ENCODE data around the gene TGIF1. TPM values are rescaled to one million over a fixed set of nuclear protein-coding genes. Genes with fewer than 3 reads are reported as not detected.

TGIF1 gene
- total and polyA plus RNA-seq, 9 of the 15 experiments (the other 6 are each of a cell fraction or from before 2014, with no cell fraction given), result 16.1 to 77.7 (median 44.6) TPM

- TF ChIP-seq SRF (CRISPR knock-in tag; IDR thresholded peaks at IDR 0.05) (peak in 1 of 2 experiments; percentile 50; a peak in 1 of 4 replicates), CBX1 (IDR thresholded peaks at IDR 0.05; ENCODE audit: low read depth) (peak; percentile 73; the same call in 1 of the 2 replicates), CHD1 (IDR thresholded peaks at IDR 0.05; ENCODE audit: low read length) (peak; percentile 96), RBBP5 (IDR thresholded peaks at IDR 0.05; ENCODE audit: borderline replicate concordance, insufficient read depth, low read length, poor library complexity, severe bottlenecking) (peak; percentile 64), ADNP (tag; IDR thresholded peaks at IDR 0.05) (no peak), MITF (IDR thresholded peaks at IDR 0.05) (no peak), ZNF197 (CRISPR knock-in tag; IDR thresholded peaks at IDR 0.05; ENCODE audit: low read depth) (no peak), HSF4 (CRISPR knock-in tag; IDR thresholded peaks at IDR 0.05; ENCODE audit: borderline replicate concordance) (no peak), ZNF431 (CRISPR knock-in tag; IDR thresholded peaks at IDR 0.05) (peak; percentile 65), KDM2B (CRISPR knock-in tag; IDR thresholded peaks at IDR 0.05) (0 out of 2 replicates have a peak, but pooled peaks have one; percentile 12), ZNF766 (CRISPR knock-in tag; conservative IDR thresholded peaks at IDR 0.05) (no peak), ZNF347 (CRISPR knock-in tag; IDR thresholded peaks at IDR 0.05; ENCODE audit: low read depth) (no peak), NCOA2 (IDR thresholded peaks at IDR 0.05; ENCODE audit: partially characterized antibody in 2 of 2) (no peak), KLF13 (tag; IDR thresholded peaks at IDR 0.05; ENCODE audit: borderline replicate concordance, low read depth) (no peak)
- TF ChIP-seq, protein P1, sequence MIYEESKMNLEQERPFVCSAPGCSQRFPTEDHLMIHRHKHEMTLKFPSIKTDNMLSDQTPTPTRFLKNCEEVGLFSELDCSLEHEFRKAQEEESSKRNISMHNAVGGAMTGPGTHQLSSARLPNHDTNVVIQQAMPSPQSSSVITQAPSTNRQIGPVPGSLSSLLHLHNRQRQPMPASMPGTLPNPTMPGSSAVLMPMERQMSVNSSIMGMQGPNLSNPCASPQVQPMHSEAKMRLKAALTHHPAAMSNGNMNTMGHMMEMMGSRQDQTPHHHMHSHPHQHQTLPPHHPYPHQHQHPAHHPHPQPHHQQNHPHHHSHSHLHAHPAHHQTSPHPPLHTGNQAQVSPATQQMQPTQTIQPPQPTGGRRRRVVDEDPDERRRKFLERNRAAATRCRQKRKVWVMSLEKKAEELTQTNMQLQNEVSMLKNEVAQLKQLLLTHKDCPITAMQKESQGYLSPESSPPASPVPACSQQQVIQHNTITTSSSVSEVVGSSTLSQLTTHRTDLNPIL (CRISPR knock-in tag; IDR thresholded peaks at IDR 0.05), result peak; percentile 65; the same call in 1 of the 2 replicates
- TF ChIP-seq, protein P2, sequence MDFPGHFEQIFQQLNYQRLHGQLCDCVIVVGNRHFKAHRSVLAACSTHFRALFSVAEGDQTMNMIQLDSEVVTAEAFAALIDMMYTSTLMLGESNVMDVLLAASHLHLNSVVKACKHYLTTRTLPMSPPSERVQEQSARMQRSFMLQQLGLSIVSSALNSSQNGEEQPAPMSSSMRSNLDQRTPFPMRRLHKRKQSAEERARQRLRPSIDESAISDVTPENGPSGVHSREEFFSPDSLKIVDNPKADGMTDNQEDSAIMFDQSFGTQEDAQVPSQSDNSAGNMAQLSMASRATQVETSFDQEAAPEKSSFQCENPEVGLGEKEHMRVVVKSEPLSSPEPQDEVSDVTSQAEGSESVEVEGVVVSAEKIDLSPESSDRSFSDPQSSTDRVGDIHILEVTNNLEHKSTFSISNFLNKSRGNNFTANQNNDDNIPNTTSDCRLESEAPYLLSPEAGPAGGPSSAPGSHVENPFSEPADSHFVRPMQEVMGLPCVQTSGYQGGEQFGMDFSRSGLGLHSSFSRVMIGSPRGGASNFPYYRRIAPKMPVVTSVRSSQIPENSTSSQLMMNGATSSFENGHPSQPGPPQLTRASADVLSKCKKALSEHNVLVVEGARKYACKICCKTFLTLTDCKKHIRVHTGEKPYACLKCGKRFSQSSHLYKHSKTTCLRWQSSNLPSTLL (IDR thresholded peaks at IDR 0.05), result no peak
- TF ChIP-seq, protein P3, sequence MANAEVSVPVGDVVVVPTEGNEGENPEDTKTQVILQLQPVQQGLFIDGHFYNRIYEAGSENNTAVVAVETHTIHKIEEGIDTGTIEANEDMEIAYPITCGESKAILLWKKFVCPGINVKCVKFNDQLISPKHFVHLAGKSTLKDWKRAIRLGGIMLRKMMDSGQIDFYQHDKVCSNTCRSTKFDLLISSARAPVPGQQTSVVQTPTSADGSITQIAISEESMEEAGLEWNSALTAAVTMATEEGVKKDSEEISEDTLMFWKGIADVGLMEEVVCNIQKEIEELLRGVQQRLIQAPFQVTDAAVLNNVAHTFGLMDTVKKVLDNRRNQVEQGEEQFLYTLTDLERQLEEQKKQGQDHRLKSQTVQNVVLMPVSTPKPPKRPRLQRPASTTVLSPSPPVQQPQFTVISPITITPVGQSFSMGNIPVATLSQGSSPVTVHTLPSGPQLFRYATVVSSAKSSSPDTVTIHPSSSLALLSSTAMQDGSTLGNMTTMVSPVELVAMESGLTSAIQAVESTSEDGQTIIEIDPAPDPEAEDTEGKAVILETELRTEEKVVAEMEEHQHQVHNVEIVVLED (CRISPR knock-in tag; IDR thresholded peaks at IDR 0.05), result no peak
- TF ChIP-seq, protein P4, sequence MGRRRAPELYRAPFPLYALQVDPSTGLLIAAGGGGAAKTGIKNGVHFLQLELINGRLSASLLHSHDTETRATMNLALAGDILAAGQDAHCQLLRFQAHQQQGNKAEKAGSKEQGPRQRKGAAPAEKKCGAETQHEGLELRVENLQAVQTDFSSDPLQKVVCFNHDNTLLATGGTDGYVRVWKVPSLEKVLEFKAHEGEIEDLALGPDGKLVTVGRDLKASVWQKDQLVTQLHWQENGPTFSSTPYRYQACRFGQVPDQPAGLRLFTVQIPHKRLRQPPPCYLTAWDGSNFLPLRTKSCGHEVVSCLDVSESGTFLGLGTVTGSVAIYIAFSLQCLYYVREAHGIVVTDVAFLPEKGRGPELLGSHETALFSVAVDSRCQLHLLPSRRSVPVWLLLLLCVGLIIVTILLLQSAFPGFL (CRISPR knock-in tag; IDR thresholded peaks at IDR 0.05), result no peak
Observed at GRCh38 chr18:3450012-3450798, at the start of gene TGIF1 (continued).

Measured in K562 (cell line).